Measurements from ENCODE around the gene RPP14. TPM values are rescaled to one million over a fixed set of nuclear protein-coding genes. Genes with fewer than 3 reads are reported as not detected.

Gene RPP14
- total RNA-seq (2021; ENCODE audit: unreplicated experiment): 22.4 TPM
- polyA plus RNA-seq (2012): 9.2 and 11.1 TPM in 2 replicates
- percentile 85 among the genes with signal in this experiment for Bru-seq, nascent RNA
- BruChase-seq, experiment 1, labeled RNA remaining after a 6-hour chase: percentile 94 among the genes with signal in this experiment
- percentile 97 among the genes with signal in this experiment for BruChase-seq, experiment 2, labeled RNA remaining after a 2-hour chase
- long read RNA-seq, full-length matches to known transcripts: 38 of 42 reads
- long read RNA-seq, partial matches to known transcripts: 0 of 42 reads
- long read RNA-seq, other reads (novel, unspliced or antisense): 4 of 42 reads

DNA sequence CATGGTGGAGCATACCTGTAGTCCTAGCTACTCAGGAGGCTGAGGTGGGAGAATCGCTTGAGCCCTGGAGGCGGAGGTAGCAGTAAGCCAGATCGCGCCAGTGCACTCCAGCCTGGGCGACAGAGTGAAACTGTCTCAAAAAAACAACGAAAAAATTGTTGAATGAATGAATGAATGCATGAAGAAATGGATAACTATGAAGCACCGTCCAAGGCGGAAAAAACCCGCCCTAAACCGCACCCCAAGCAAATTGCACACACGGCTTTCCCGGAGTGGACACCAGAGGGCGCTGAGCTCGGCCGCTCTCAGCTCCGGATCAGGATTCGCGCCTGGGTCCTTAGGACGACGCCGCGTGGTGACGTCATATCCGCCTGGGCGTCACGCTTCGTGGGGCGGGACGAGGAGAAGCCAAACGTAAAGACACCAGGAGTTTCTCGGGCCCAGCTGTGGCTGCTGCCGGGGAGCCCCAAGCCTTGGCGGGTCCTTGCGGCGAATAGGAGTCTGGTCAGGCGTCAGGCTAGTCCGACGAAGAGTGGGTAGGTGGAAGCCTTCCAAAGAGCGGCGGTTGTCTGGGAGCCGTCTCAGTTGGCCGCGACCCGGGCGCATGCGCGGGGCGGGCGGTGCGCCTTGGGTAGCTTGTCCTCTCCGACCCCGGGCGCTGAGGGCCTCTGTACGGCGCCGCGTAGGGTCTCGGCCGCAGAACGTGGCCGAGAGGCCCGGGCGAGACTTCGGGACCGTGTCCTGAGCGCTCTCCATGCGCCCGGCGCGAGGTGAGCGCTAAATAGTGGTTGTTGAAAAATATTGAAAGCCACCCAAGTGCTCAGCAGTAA, at the start of gene RPP14, which contains the start of gene HTD2:
Gene RPP14 (plus strand): TSS at position 364 of the 830 bp plus-strand sequence. CDS start 4,085 bp downstream, outside the sequence.
Gene HTD2 (plus strand): TSS at position 639 of the 830 bp plus-strand sequence. CDS start 11,094 bp downstream, outside the sequence.
- Histone ChIP-seq H3K27me3 (ENCODE audit: insufficient read depth, low read length) (no peaks in the 10 kb centered on the region), H3K9me3 (ENCODE audit: control insufficient read depth in 1 of 2, insufficient read depth in 1 of 2, low read depth in 1 of 2, low read length in 2 of 2) (no peaks in the 10 kb centered on the region), H4K20me1 (ENCODE audit: insufficient read depth) (peaks cover 10% of the 10 kb centered on the region; the same call in 1 of the 2 replicates), H3K79me2 (ENCODE audit: insufficient read depth, low read length) (peaks cover 49% of the 10 kb centered on the region), H2AFZ (ENCODE audit: low read depth, low read length, poor library complexity, severe bottlenecking) (peak within 1 kb of the TSS; percentile 74), H3K4me1 (ENCODE audit: control insufficient read depth in 1 of 2, insufficient read depth in 2 of 2, low read length in 2 of 2) (peaks cover 0 to 17% of the 10 kb centered on the region in 2 experiments; a peak in 3 of 4 replicates), H3K27ac (ENCODE audit: low read depth, low read length) (peak within 1 kb of the TSS; percentile 89), H3K4me2 (ENCODE audit: low read length) (peak within 1 kb of the TSS; percentile 88), H3K9me2 (ENCODE audit: insufficient read depth) (no peaks in the 10 kb centered on the region), H3K9ac (ENCODE audit: low read length) (peak within 1 kb of the TSS; percentile 86), H3K36me3 (ENCODE audit: control insufficient read depth in 1 of 2, insufficient read depth in 2 of 2, low read length in 2 of 2) (peaks cover 3 to 7% of the 10 kb centered on the region in 2 experiments; a peak in 3 of 4 replicates), H3K4me3 (replicated peaks in 1 of 2; ENCODE audit: low read depth in 1 of 2, low read length in 2 of 2) (peak within 1 kb of the TSS; percentile 75 to 99)
- ChIA-PET CTCF (interaction anchor here (0.6 to 3.9 kb wide), 36 partner anchors 11 to 344 kb away, joined by 3 to 69 read pairs (median 4); partner anchors contain the start of genes ABHD6, FLNB and KCTD6), RAD21 (ENCODE audit: low non-redundant PET in 1 of 2, low total read pairs in 2 of 2, uncharacterized antibody in 2 of 2, unreplicated experiment in 2 of 2) (interaction anchor here (0.7 to 2.8 kb wide), 4 partner anchors 89 to 129 kb away, joined by 3 to 7 read pairs (median 4); no protein-coding TSS in a partner anchor), POLR2A (interaction anchor here (0.6 to 2.4 kb wide), 9 partner anchors 11 to 221 kb away, joined by 3 to 18 read pairs (median 4); no protein-coding TSS in a partner anchor)
- intact Hi-C loops (cut with micrococcal nuclease): loop anchor here (1.0 to 10.0 kb wide), 3 partner anchors 106 to 341 kb away; no protein-coding TSS in a partner anchor
- peak; percentile 87 for ATAC-seq
- DNase-seq (ENCODE audit: low read depth, low spot score): peak; percentile 97
- TSS peak; percentile 59 for BruUV-seq (replicated peaks)
- TF ChIP-seq ELF1 (IDR thresholded peaks at IDR 0.05; ENCODE audit: borderline replicate concordance, low read depth) (no peak), JUND (IDR thresholded peaks at IDR 0.05) (no peak; the same call in 1 of the 2 replicates), YY1 (IDR thresholded peaks at IDR 0.05; ENCODE audit: extremely low read depth, insufficient replicate concordance, low read depth, low read length) (peak; percentile 69), SP1 (IDR thresholded peaks at IDR 0.05; ENCODE audit: low read depth) (peak; percentile 97), ZFX (IDR thresholded peaks at IDR 0.05) (peak; percentile 74), SRF (IDR thresholded peaks at IDR 0.05; ENCODE audit: low read depth) (peak; percentile 72; the same call in 1 of the 2 replicates), RAD21 (IDR thresholded peaks at IDR 0.05; ENCODE audit: low read depth) (peak; percentile 49), POLR2AphosphoS5 (IDR thresholded peaks at IDR 0.05; ENCODE audit: low read depth, low read length) (peak; percentile 88), SIN3A (IDR thresholded peaks at IDR 0.05; ENCODE audit: low read depth) (no peak), CBX3 (IDR thresholded peaks at IDR 0.05; ENCODE audit: low read depth) (peak; percentile 89; the same call in 1 of the 2 replicates), POLR2A (IDR thresholded peaks at IDR 0.05; ENCODE audit: borderline replicate concordance, extremely low read depth, insufficient read depth, insufficient read length) (peak; percentile 26)
- TF ChIP-seq, protein P1, sequence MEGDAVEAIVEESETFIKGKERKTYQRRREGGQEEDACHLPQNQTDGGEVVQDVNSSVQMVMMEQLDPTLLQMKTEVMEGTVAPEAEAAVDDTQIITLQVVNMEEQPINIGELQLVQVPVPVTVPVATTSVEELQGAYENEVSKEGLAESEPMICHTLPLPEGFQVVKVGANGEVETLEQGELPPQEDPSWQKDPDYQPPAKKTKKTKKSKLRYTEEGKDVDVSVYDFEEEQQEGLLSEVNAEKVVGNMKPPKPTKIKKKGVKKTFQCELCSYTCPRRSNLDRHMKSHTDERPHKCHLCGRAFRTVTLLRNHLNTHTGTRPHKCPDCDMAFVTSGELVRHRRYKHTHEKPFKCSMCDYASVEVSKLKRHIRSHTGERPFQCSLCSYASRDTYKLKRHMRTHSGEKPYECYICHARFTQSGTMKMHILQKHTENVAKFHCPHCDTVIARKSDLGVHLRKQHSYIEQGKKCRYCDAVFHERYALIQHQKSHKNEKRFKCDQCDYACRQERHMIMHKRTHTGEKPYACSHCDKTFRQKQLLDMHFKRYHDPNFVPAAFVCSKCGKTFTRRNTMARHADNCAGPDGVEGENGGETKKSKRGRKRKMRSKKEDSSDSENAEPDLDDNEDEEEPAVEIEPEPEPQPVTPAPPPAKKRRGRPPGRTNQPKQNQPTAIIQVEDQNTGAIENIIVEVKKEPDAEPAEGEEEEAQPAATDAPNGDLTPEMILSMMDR (IDR thresholded peaks at IDR 0.05 in 2 of 3, conservative IDR thresholded peaks at IDR 0.05 in 1 of 3; ENCODE audit: borderline replicate concordance in 1 of 3, insufficient read depth in 1 of 3, low read depth in 2 of 3, low read length in 2 of 3): peak; percentile 84 to 98 (median 88)
- TF ChIP-seq, protein P2, sequence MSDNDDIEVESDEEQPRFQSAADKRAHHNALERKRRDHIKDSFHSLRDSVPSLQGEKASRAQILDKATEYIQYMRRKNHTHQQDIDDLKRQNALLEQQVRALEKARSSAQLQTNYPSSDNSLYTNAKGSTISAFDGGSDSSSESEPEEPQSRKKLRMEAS (IDR thresholded peaks at IDR 0.05): peak; percentile 77; the same call in 1 of the 2 replicates

Measured in HCT116 (cell line).